Left forelimb (tissue), 1 donor: ENCODE measurements around the gene PTPRCAP.
"Not testable (repeated sequence)": the region's sequence is repeated elsewhere in the genome, so short reads cannot be mapped to it uniquely, and the experiment has no call there.

Experiments
- DNase-seq: peaks from one replicate; pipeline ENCODE4 v3.0.0-alpha.2; 2018; ENCODE audit warnings: low spot score

PTPRCAP gene, protein sequence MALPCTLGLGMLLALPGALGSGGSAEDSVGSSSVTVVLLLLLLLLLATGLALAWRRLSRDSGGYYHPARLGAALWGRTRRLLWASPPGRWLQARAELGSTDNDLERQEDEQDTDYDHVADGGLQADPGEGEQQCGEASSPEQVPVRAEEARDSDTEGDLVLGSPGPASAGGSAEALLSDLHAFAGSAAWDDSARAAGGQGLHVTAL

GRCh38 chr11:67437082-67437808, at the start of gene PTPRCAP:
Gene PTPRCAP, minus strand, starts transcription at chr11:67437682. Its CDS starts 63 bp downstream, at chr11:67437619.
- DNase-seq, result no peak

GRCh38 chr11:67486481-67487195, 49.2 kb upstream of the PTPRCAP start:
- DNase-seq, result no peak

DNA sequence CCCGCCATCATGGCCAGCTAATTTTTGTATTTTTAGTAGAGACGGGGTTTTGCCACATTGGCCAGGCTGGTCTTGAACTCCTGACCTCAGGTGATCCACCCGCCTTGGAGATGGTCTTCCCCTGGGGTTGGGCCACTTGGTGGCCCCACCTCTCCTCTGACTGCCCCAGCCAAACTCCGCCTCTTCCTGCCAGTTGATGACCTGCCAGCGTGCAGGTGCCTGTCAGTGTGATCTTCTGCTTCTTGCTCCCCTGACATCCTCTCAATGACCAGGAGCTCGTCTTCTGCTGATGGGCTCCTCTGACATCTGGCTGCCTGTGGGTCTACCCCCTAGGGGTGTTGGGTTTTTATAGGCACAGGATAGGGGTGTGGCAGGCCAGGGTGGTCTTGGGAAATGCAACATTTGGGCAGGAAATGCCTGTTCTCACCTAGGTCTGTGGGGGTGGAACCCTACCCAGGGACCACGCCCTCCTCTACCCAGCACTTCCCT, 48.4 kb upstream of the PTPRCAP start:
- not testable (repeated sequence) for DNase-seq

DNA sequence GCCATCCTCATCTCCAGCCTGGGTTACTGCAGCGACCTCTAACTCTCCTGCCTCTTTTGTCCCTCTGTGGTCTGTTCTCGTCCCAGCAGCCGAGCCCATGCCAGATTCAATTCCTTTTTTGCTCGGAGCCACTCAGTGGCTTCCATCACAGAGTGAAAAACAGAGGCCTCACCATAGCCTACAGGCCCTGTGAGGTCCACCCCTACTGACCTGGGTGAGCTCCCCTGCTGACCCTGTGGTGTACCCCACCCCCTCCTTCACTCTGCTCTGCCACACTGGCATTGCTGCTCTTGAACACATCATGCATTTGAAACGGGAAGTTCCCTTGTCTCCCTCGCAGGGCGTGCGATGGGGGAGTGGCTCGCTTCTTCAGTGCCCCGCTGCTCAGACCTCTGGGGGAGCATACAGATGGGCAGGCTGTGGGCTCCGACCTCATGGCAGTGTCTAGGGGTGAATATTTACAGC, 47.4 kb upstream of the PTPRCAP start:
- no peak for DNase-seq

DNA sequence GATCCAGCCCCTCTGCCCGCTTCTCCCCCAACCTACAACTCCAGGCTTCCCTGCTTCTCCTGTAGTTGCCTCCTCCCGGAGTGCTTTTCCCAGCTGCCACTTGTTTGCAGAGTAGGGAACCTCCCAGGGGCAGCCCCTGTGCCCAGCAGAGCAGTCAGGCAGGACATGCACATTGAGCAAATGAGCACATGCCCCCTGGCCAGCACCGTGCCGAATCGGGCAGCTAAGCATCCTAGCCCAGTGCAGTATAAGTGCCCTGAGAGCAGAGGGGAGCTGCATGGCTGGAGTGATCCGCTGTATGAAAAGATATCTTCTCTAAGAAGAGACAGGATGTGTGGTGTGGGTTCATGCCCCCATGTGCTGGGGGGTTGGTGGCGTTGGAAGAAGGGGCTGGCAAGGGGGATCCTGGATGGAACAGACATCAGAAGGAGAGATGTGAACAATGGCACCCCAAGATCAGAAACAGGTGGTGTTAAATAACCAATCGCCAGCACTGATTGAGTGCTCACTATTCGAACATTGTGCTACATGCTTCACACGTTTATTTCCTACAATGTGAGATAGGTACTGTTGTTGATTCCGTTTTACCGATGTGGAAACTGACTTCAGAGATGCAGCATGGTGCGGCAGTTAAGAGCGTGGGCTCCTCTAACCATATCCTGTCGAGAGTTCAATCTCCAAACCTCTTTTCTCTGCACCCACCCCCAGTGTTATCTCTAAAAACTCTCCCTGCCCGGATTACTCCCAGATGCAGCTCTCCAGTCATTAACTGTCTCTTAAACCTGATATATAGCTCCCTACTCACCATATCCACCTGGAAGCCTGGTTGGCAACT, 46.6 kb upstream of the PTPRCAP start:
- DNase-seq, result no peak

GRCh38 chr11:67482827-67483798, 45.6 kb upstream of the PTPRCAP start, which contains the start of gene AIP:
Gene AIP, plus strand, starts transcription at chr11:67483026. Its CDS starts 133 bp downstream, at chr11:67483159.
- peak; percentile 95 for DNase-seq

DNA sequence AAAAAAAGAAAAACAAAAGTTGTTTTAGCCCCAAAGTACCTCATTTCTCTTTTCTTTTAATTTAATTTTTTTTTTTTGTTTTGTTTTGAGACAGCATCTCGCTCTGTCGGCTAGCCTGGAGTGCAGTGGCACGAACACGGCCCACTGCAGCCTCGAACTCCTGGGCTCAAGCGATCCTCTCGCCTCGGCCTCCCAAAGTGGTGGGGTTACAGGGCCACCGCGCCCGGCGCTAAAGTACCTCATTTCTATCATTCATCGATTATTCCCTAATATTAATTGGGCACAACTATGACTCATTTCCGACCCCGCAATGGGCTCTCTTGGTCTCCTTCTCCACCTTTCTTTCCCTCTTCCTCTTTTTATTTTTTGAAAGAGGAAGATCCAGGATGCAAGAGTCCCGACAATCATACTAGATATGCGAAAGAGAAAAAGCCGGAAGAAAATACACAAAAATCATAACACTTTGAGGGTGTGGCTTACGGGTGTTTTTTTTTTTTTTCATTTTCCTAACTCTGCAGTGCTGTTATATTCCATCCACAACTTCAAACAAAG, 44.9 kb upstream of the PTPRCAP start:
- no peak for DNase-seq

- not testable (repeated sequence) for DNase-seq
These were observed 40.0 kb upstream of the PTPRCAP start for GRCh38 chr11:67477344-67478050.

- DNase-seq, result not testable (repeated sequence)
These were observed 39.2 kb upstream of the PTPRCAP start for GRCh38 chr11:67476692-67477091.

GRCh38 chr11:67472882-67473281, 35.4 kb upstream of the PTPRCAP start:
- no peak for DNase-seq

DNA sequence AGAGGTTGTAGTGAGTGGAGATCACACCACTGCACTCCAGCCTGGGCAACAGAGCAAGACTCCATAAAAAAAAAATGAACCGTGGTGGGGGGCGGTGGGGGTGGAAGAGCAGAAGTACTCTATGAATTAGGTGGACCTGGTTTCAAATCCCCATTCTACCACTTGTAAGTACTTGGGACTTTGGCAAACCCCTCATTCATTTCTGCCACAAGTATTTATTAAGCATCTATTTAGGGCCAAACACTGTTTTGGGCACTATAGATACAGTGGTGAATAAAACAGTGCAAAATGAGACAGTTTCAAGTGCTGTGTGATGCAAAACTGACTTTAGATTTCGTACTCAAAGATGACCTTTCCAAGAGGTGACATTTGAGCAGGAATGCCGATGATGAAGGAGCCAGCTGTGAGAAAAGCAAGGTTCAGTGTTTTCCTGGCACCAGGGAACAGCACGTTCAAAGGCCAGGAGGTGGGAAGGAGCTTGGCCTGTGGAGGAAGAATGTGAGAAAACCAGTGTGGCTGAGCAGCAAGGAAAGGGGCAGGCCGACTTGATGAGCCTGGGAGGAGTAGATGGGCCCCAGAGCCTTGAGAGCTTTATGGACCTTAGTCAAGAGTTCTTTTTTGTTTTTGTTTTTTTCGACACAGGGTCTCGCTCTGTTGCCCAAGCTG, 33.0 kb upstream of the PTPRCAP start:
- no peak for DNase-seq

GRCh38 chr11:67469508-67469811, 32.0 kb upstream of the PTPRCAP start:
- no peak for DNase-seq

- peak; percentile 97 for DNase-seq
These were observed 31.5 kb upstream of the PTPRCAP start, which contains the start of gene TMEM134 for GRCh38 chr11:67468759-67469507. Gene TMEM134, minus strand, starts transcription at chr11:67469251. Its CDS starts 59 bp downstream, at chr11:67469192.

GRCh38 chr11:67468456-67468758, 30.9 kb upstream of the PTPRCAP start:
- no peak for DNase-seq

DNA sequence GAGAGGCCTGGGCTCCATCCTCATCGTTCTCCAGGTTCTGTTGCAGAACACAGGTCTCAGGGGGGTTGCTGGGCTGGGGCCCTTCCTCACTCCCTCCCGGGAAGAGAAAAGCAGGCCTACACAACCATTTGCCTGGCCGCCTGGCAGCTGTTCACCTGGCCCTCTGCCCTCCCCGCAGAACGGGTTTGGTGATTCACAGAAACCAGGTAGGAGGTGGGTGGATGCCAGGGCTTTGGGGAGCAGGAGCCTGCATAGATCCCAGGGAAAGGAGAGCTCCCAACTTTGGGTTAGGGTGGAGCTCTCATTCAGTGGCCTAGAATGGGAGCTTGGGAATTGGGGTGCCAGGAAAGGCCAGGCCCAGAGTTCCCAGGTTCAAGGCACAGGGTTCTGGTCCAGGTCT, 30.6 kb upstream of the PTPRCAP start:
- DNase-seq, result no peak

GRCh38 chr11:67466962-67467771, 29.7 kb upstream of the PTPRCAP start:
- DNase-seq, result no peak

GRCh38 chr11:67466367-67466766, 28.9 kb upstream of the PTPRCAP start:
- no peak for DNase-seq

GRCh38 chr11:67465530-67465929, 28.0 kb upstream of the PTPRCAP start:
- not testable (repeated sequence) for DNase-seq
